Right atrium auricular region (tissue), 2 donors: ENCODE measurements around the gene CC2D2A. TPM values are rescaled to one million over a fixed set of nuclear protein-coding genes. Genes with fewer than 3 reads are reported as not detected.

Experiments
- DNase-seq: peaks from one replicate; pipeline ENCODE4 v3.0.0-alpha.2; 2019; ENCODE audit warnings: low spot score
- H3K27ac ChIP-seq, 2 donors: fragments of 200-600 bp; sonication (generic); 1 replicate in 1 of 2; 2 replicates in 1 of 2; pipeline ENCODE4 v1.5.1; 2016 to 2019
- H3K27me3 ChIP-seq, 2 donors: fragments of 200-600 bp; sonication (generic); one replicate each; pipeline versions ENCODE4 v1.5.1 to v1.6.0; 2017 to 2019
- H3K36me3 ChIP-seq: fragments of 200-600 bp; sonication (generic); one replicate; pipeline ENCODE4 v1.5.1; 2016
- H3K4me1 ChIP-seq, 2 donors: fragments of 200-600 bp; sonication (generic); one replicate each; pipeline versions ENCODE4 v1.5.1 to v1.6.0; 2017 to 2019
- H3K4me3 ChIP-seq, 2 donors: fragments of 200-600 bp; sonication (generic); 1 replicate in 1 of 2; 2 replicates in 1 of 2; pipeline ENCODE4 v1.5.1; 2017 to 2019; ENCODE audit warnings: mild to moderate bottlenecking in 1 of 2, moderate library complexity in 1 of 2
- H3K9me3 ChIP-seq, 2 donors: fragments of 200-600 bp; sonication (generic); one replicate each; pipeline ENCODE4 v1.5.1; 2019
- CTCF ChIP-seq, 2 donors: fragments of 200-600 bp; sonication (generic); IDR thresholded peaks; one replicate each; pipeline ENCODE4 v1.5.1; 2019; ENCODE audit warnings: antibody characterized with exemption in 2 of 2
- total RNA-seq, 2 donors: library from RNA; depleted of rRNA; stranded (reverse); fragments of >200 nt; gene quantifications; one replicate each; pipeline ENCODE4 v1.1.0, GENCODE V29; 2016

The CC2D2A gene
- total RNA-seq, 2 donors from 2014 or later, result 6.1 to 8.0 TPM

- DNase-seq, result no peak
- no peak for TF ChIP-seq CTCF (IDR thresholded peaks at IDR 0.05)
- Histone ChIP-seq H3K4me3 (no peak overlapping the region), H3K27ac (no peak overlapping the region), H3K9me3 (no peaks in the 10 kb centered on the region), H3K27me3 (no peaks in the 10 kb centered on the region), H3K36me3 (peaks cover 4% of the 10 kb centered on the region), H3K4me1 (peaks cover 0 to 3% of the 10 kb centered on the region in 2 donors)
Measured at GRCh38 chr4:15543537-15544247, 74.0 kb downstream of the CC2D2A start.

DNA sequence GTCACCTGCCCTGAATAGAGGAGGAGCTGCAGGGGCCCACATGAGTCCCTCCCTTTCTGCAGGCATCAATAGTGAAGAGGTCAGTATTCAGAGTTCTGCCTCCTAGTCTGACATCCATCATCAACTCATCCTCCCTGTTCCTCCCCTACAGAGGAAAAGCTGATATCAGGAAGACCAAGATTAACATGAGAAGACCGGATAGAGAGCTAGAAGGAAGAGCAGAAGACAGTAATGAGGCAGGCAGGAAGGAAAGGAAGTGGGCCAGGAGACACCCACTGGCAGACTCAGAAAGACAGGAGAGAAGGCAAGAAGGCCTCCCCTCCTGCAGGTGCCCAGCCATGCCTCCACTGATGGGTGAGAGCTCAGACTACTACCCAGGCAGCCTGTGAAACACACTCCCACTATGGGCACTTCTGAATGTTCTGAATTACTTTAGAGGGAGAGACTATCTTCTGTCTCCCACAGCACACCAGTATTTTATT lies 74.6 kb downstream of the CC2D2A start:
- TF ChIP-seq CTCF (IDR thresholded peaks at IDR 0.05), result no peak
- H3K36me3 ChIP-seq, result peaks cover 4% of the 10 kb centered on the region
- DNase-seq, result no peak

GRCh38 chr4:15545371-15545770 lies 75.7 kb downstream of the CC2D2A start:
- Histone ChIP-seq H3K36me3 (peaks cover 4% of the 10 kb centered on the region), H3K27ac (no peak overlapping the region), H3K9me3 (no peaks in the 10 kb centered on the region), H3K4me1 (peaks cover 0 to 3% of the 10 kb centered on the region in 2 donors), H3K4me3 (no peak overlapping the region), H3K27me3 (no peaks in the 10 kb centered on the region)
- no peak for TF ChIP-seq CTCF (IDR thresholded peaks at IDR 0.05)
- DNase-seq, result no peak

More for the DNA sequence above, 74.6 kb downstream of the CC2D2A start:
- peaks cover 0 to 3% of the 10 kb centered on the region in 2 donors for H3K4me1 ChIP-seq
- H3K27me3 ChIP-seq, result no peaks in the 10 kb centered on the region
- no peaks in the 10 kb centered on the region for H3K9me3 ChIP-seq
- H3K27ac ChIP-seq, result no peak overlapping the region
- no peak overlapping the region for H3K4me3 ChIP-seq

DNA sequence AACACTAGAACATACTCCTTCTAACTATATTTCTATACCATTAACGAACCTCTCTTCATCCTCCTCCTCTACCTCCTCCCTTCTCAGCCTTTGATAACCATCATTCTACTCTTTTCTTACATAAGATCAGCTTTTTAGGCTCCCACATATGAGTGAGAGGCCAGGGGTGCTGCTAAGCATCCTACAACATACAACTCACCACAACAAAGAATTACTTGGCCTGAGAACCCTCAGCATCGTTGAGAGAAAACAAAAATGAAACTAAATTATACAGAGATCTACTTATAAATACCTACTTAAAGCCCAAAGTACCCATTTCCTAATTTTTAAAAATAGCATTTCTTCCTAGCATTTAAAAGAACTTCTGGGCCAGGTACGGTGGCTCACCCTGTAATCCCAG lies 77.7 kb downstream of the CC2D2A start:
- Histone ChIP-seq H3K4me3 (no peak overlapping the region), H3K27ac (no peak overlapping the region), H3K27me3 (no peaks in the 10 kb centered on the region), H3K36me3 (peaks cover 4% of the 10 kb centered on the region), H3K4me1 (peaks cover 0 to 3% of the 10 kb centered on the region in 2 donors), H3K9me3 (no peaks in the 10 kb centered on the region)
- no peak for TF ChIP-seq CTCF (IDR thresholded peaks at IDR 0.05)
- no peak for DNase-seq

- no peak for TF ChIP-seq CTCF (IDR thresholded peaks at IDR 0.05)
- Histone ChIP-seq H3K4me3 (no peak overlapping the region), H3K9me3 (no peaks in the 10 kb centered on the region), H3K4me1 (no peaks in the 10 kb centered on the region), H3K27ac (no peak overlapping the region), H3K27me3 (no peaks in the 10 kb centered on the region), H3K36me3 (peaks cover 5% of the 10 kb centered on the region)
- DNase-seq, result no peak
Measured at GRCh38 chr4:15550491-15550890, 80.8 kb downstream of the CC2D2A start.
